PC-3 (cell line): ENCODE data around the gene PHKG1. TPM values are rescaled to one million over a fixed set of nuclear protein-coding genes. Genes with fewer than 3 reads are reported as not detected.

Experiments used
- ATAC-seq: fragments of 200-7000 bp; cut with Tn5 transposase; 2 replicates; pipeline ENCODE4 v1.9.1; 2020; ENCODE audit warnings: mild to moderate bottlenecking, moderate library complexity
- BruUV-seq: library from RNA; stranded (reverse); fragments of 400-500 nt; replicated peaks from 2 replicates; lab custom pipeline; 2021; lab: Mats Ljungman, UMichigan
- CTCF ChIA-PET: fragments of 300-600 bp; sonication (Branson Sonifier 250); formaldehyde crosslinking; loops from one replicate; lab custom pipeline; 2022; ENCODE audit warnings: antibody characterized with exemption; lab: Charles Lee
- POLR2A ChIA-PET: fragments of 300-600 bp; sonication (Branson Sonifier 250); formaldehyde crosslinking; loops from one replicate; lab custom pipeline; 2022; ENCODE audit warnings: antibody characterized with exemption; ENCODE audit not compliant: unreplicated experiment; lab: Charles Lee
- DNase-seq: peaks from one replicate; pipeline ENCODE4 v3.0.0-alpha.2; 2015
- H2AFZ ChIP-seq: fragments of 300-600 bp; sonication (generic); 2 replicates; pipeline ENCODE4 v1.6.0; 2016; ENCODE audit warnings: antibody characterized with exemption, low read length
- H3F3A ChIP-seq: fragments of 300-600 bp; sonication (generic); one replicate; pipeline ENCODE4 v1.6.0; 2017; ENCODE audit warnings: antibody characterized with exemption, low read length, control low read depth, mild to moderate bottlenecking; ENCODE audit not compliant: unreplicated experiment
- H3K27ac ChIP-seq: fragments of 300-600 bp; sonication (generic); 2 replicates; pipeline ENCODE4 v1.5.1; 2016; ENCODE audit warnings: mild to moderate bottlenecking, low read length
- H3K27me3 ChIP-seq: fragments of 300-600 bp; sonication (generic); 2 replicates; pipeline ENCODE4 v1.6.1; 2016; ENCODE audit warnings: low read length, mixed read lengths
- H3K36me3 ChIP-seq: fragments of 300-600 bp; sonication (generic); 2 replicates; pipeline ENCODE4 v1.6.1; 2016; ENCODE audit warnings: low read depth, mixed run types, low read length, mixed read lengths
- H3K4me1 ChIP-seq: fragments of 300-600 bp; sonication (generic); 2 replicates; pipeline ENCODE4 v1.5.1; 2016; ENCODE audit warnings: low read length; ENCODE audit not compliant: insufficient read depth
- H3K4me2 ChIP-seq: fragments of 300-600 bp; sonication (generic); 2 replicates; pipeline ENCODE4 v1.6.0; 2016; ENCODE audit warnings: low read length
- H3K4me3 ChIP-seq: fragments of 300-600 bp; sonication (generic); 2 replicates; pipeline ENCODE4 v1.5.1; 2016; ENCODE audit warnings: mild to moderate bottlenecking, low read length, mixed read lengths
- H3K79me2 ChIP-seq: fragments of 300-600 bp; sonication (generic); 2 replicates; pipeline ENCODE4 v1.6.1; 2017; ENCODE audit warnings: low read length, mixed read lengths
- H3K9ac ChIP-seq: fragments of 300-600 bp; sonication (generic); 2 replicates; pipeline ENCODE4 v1.6.0; 2016; ENCODE audit warnings: mild to moderate bottlenecking, low read length
- H3K9me2 ChIP-seq: fragments of 300-600 bp; sonication (generic); replicated peaks from 2 replicates; pipeline ENCODE4 v1.6.1; 2016; ENCODE audit warnings: mixed run types, low read length, mixed read lengths
- H3K9me3 ChIP-seq: fragments of 300-600 bp; sonication (generic); 2 replicates; pipeline ENCODE4 v1.6.1; 2016; ENCODE audit warnings: low read length, mixed read lengths
- H4K20me1 ChIP-seq: fragments of 300-600 bp; sonication (generic); 2 replicates; pipeline ENCODE4 v1.6.1; 2016; ENCODE audit warnings: low read length, mixed read lengths
- EZH2 ChIP-seq: fragments of 300-600 bp; sonication (generic); IDR thresholded peaks from one replicate; pipeline ENCODE4 v1.6.1; 2017; ENCODE audit warnings: antibody characterized with exemption, mild to moderate bottlenecking, low read length; ENCODE audit not compliant: unreplicated experiment
- EZH2phosphoT487 ChIP-seq: fragments of 300-600 bp; sonication (generic); IDR thresholded peaks from 2 replicates; pipeline ENCODE4 v1.6.1; 2018; ENCODE audit warnings: mild to moderate bottlenecking, antibody characterized with exemption, low read length, borderline replicate concordance
- intact Hi-C: fragments of 100-400 bp; cut with micrococcal nuclease; formaldehyde crosslinking; loops from 2 replicates; pipeline ENCODE4 v1.9.0; 2023
- total RNA-seq: library from RNA; depleted of rRNA; stranded (reverse); fragments of >200 nt; gene quantifications from 2 replicates; pipeline ENCODE4 v1.2.3, GENCODE V29; 2014
- TF ChIP-seq, protein P1 (sequence below): fragments of 300-600 bp; sonication (generic); conservative IDR thresholded peaks from 2 replicates; pipeline ENCODE4 v1.5.1; 2017; ENCODE audit warnings: antibody characterized with exemption, low read depth, mild to moderate bottlenecking, low read length

Gene PHKG1
- total RNA-seq, 1 experiment from 2014 or later = 1.3 TPM

- peaks cover 44% of the 10 kb centered on the region for H3K4me1 ChIP-seq
- TF ChIP-seq EZH2phosphoT487 (no peak), EZH2 (no peak)
- TF ChIP-seq, protein P1, sequence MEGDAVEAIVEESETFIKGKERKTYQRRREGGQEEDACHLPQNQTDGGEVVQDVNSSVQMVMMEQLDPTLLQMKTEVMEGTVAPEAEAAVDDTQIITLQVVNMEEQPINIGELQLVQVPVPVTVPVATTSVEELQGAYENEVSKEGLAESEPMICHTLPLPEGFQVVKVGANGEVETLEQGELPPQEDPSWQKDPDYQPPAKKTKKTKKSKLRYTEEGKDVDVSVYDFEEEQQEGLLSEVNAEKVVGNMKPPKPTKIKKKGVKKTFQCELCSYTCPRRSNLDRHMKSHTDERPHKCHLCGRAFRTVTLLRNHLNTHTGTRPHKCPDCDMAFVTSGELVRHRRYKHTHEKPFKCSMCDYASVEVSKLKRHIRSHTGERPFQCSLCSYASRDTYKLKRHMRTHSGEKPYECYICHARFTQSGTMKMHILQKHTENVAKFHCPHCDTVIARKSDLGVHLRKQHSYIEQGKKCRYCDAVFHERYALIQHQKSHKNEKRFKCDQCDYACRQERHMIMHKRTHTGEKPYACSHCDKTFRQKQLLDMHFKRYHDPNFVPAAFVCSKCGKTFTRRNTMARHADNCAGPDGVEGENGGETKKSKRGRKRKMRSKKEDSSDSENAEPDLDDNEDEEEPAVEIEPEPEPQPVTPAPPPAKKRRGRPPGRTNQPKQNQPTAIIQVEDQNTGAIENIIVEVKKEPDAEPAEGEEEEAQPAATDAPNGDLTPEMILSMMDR = no peak
- peak; percentile 2; the same call in 1 of the 2 replicates for ATAC-seq
- ChIA-PET CTCF (interaction anchor here (1.8 kb wide), 1 partner anchor 422 kb away, joined by 9 read pairs; no protein-coding TSS in a partner anchor), POLR2A (no interaction called here)
- H3K4me2 ChIP-seq = peak overlapping the region; percentile 78
- peaks cover 18% of the 10 kb centered on the region for H3K79me2 ChIP-seq
- H4K20me1 ChIP-seq = peaks cover 9% of the 10 kb centered on the region; the same call in 1 of the 2 replicates
- DNase-seq = peak; percentile 27
- H2AFZ ChIP-seq = no peak overlapping the region
- H3K27me3 ChIP-seq = no peaks in the 10 kb centered on the region
- H3F3A ChIP-seq = peaks cover 39% of the 10 kb centered on the region
- BruUV-seq = no TSS peak
- peak overlapping the region; percentile 94 for H3K4me3 ChIP-seq
- H3K27ac ChIP-seq = peak overlapping the region; percentile 60; the same call in 1 of the 2 replicates
- H3K9me3 ChIP-seq = no peaks in the 10 kb centered on the region
- H3K9me2 ChIP-seq = no peaks in the 10 kb centered on the region
- H3K9ac ChIP-seq = no peak overlapping the region
- intact Hi-C loops = no loop called here
- peaks cover 41% of the 10 kb centered on the region for H3K36me3 ChIP-seq
Measured at GRCh38 chr7:56063500-56063881, 29.3 kb downstream of the PHKG1 start.

DNA sequence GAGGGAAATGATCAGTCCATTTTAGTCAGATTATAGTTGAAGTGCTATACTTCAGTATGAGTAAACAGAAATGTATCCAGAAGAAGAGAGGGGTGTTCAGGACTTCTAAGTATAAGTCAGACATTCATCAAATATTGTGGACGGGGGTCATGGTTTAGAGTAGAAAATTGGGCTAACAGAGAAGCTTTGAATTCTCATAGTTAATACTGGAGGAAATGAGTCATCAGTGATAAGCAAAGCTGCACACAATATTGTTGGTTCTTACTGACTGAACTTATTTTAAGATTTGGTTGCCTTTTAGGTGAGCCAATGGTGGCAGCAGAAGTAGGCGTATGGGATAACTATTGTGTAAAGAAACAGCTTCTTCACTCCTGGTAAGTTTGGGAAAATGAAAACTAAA, 30.4 kb downstream of the PHKG1 start:
- no peak overlapping the region for H3K4me3 ChIP-seq

More for the DNA sequence above, 30.4 kb downstream of the PHKG1 start:
- BruUV-seq = no TSS peak
- Histone ChIP-seq H2AFZ (no peak overlapping the region), H3F3A (peaks cover 39% of the 10 kb centered on the region), H3K27ac (peak overlapping the region; percentile 36), H3K36me3 (peaks cover 51% of the 10 kb centered on the region), H3K4me2 (peak overlapping the region; percentile 18), H4K20me1 (peaks cover 9% of the 10 kb centered on the region; the same call in 1 of the 2 replicates), H3K9ac (no peak overlapping the region), H3K79me2 (peaks cover 27% of the 10 kb centered on the region), H3K9me2 (no peaks in the 10 kb centered on the region), H3K9me3 (no peaks in the 10 kb centered on the region), H3K27me3 (no peaks in the 10 kb centered on the region), H3K4me1 (peaks cover 49% of the 10 kb centered on the region)
- DNase-seq (peak; percentile 69), ATAC-seq (peak; percentile 55)
- intact Hi-C loops = loop anchor here (1.0 kb wide), 1 partner anchor 11 kb away; the partner anchor contains the start of genes CCT6A and PSPH
- ChIA-PET POLR2A (no interaction called here), CTCF (no interaction called here)
- TF ChIP-seq EZH2 = no peak
- no peak for TF ChIP-seq EZH2phosphoT487
- TF ChIP-seq, protein P1 = no peak
